ENCODE results near the gene BBX.

BBX gene

DNA sequence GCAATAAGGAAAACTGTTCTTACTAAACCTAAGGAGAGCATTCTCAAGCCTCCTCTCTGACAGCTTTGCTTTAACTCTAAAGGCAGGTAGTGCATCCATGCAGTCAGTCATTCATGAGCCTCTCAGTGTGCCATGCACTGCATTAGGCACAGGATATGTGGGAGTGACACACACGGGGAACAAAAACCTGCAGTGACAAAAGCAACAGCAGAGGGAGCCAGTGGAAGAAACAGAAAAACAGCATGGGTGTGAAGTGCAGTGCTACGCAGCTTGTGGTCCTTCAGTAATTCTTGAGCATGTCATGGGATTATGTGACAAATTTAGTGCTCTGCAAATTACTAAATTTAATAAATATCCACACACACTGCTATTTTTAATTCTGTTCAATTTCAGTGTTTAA lies 230.7 kb downstream of the BBX start:
- in situ Hi-C loops (cut with MboI; ENCODE audit: low pct_unique_long_range_greater_than_20kb, low sequenced_read_pairs, unreplicated experiment) = no loop called here
- TF ChIP-seq, protein P1, sequence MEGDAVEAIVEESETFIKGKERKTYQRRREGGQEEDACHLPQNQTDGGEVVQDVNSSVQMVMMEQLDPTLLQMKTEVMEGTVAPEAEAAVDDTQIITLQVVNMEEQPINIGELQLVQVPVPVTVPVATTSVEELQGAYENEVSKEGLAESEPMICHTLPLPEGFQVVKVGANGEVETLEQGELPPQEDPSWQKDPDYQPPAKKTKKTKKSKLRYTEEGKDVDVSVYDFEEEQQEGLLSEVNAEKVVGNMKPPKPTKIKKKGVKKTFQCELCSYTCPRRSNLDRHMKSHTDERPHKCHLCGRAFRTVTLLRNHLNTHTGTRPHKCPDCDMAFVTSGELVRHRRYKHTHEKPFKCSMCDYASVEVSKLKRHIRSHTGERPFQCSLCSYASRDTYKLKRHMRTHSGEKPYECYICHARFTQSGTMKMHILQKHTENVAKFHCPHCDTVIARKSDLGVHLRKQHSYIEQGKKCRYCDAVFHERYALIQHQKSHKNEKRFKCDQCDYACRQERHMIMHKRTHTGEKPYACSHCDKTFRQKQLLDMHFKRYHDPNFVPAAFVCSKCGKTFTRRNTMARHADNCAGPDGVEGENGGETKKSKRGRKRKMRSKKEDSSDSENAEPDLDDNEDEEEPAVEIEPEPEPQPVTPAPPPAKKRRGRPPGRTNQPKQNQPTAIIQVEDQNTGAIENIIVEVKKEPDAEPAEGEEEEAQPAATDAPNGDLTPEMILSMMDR (IDR thresholded peaks at IDR 0.05; ENCODE audit: extremely low read depth, insufficient read depth, missing control alignments) = peak; percentile 47
- no peak for DNase-seq (ENCODE audit: low spot score)

DNA sequence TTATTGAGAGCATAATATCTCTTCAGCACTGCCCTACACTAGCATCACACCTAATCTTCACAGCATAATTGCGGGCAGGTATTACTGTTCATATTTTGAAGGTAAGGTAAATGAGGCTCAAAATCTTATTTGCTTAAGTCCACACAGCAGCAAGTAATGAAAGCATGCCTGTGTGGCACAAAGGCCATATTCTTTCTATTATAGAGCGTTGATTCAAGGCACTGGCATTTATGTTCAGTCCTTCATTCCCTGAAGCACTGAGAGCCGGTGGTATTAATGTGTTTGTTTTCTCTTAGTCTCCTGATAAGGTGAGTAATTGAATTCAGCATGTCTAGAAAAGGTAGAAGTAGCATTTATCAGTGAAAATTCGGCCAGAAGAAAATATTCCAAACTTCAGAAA lies 231.2 kb downstream of the BBX start:
- no peak for DNase-seq (ENCODE audit: low spot score)
- in situ Hi-C loops (cut with MboI; ENCODE audit: low pct_unique_long_range_greater_than_20kb, low sequenced_read_pairs, unreplicated experiment) = no loop called here
- TF ChIP-seq, protein P1 (IDR thresholded peaks at IDR 0.05; ENCODE audit: extremely low read depth, insufficient read depth, missing control alignments) = no peak

DNA sequence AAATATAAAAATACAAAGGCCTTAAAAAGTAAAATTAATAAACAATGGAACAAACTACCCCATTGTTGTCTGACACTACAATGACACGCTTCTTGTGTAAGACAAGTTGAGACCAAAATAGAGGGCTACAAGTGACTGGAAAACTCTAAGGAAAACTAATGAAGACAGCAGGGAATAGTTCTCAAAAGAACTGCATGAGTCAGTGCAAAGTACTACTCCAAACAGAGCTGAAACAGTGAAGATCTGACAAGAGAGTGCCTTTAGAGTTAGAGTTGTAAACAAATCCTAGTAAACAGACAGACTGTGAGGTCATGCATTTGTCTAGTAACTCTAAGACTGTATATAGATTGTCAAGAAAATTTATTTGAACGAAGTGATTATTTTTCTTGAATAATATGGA lies 233.9 kb downstream of the BBX start:
- TF ChIP-seq, protein P1 (IDR thresholded peaks at IDR 0.05; ENCODE audit: extremely low read depth, insufficient read depth, missing control alignments) = no peak
- no peak for DNase-seq (ENCODE audit: low spot score)
- in situ Hi-C loops (cut with MboI; ENCODE audit: low pct_unique_long_range_greater_than_20kb, low sequenced_read_pairs, unreplicated experiment) = no loop called here

DNA sequence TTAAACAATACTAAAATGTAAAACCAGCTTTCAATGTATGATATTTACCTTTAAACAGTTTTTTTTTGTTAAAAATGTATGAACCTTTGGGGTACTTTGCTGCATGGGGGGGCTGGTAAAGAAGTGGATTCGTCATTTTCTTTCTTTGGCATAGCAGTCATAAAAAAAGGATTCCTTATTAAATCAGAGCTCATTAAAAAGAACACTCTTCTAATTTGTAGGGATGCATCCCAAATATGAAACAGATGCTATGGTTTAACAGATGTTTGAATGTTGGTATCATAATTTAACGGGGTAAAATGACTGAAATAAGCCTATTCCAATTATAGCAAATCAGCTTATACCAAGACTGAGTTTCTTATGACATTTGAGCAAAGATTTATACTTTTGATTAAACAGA lies 234.4 kb downstream of the BBX start:
- TF ChIP-seq, protein P1 (IDR thresholded peaks at IDR 0.05; ENCODE audit: extremely low read depth, insufficient read depth, missing control alignments) = no peak
- DNase-seq (ENCODE audit: low spot score) = no peak
- in situ Hi-C loops (cut with MboI; ENCODE audit: low pct_unique_long_range_greater_than_20kb, low sequenced_read_pairs, unreplicated experiment) = no loop called here

DNA sequence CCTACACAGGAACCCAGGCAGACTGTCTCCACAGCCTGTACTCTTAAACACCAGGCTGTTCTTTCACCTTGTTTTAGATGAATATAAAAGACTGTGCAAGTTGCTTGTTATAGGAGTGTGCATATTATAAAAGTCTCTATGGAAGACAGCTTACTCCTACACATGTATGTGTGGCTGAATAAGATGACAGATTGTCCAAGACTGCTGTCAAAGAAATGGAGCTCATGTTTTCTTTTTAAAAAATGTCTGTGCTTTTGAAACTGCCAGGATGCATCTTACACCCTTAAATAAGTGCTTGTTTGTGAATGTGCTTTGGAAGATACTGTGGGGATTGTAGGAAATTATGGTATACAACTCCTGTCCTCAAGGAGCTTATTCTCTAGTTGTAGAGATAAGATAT lies 237.4 kb downstream of the BBX start:
- no peak for DNase-seq (ENCODE audit: low spot score)
- in situ Hi-C loops (cut with MboI; ENCODE audit: low pct_unique_long_range_greater_than_20kb, low sequenced_read_pairs, unreplicated experiment) = no loop called here
- TF ChIP-seq, protein P1 (IDR thresholded peaks at IDR 0.05; ENCODE audit: extremely low read depth, insufficient read depth, missing control alignments) = no peak

DNA sequence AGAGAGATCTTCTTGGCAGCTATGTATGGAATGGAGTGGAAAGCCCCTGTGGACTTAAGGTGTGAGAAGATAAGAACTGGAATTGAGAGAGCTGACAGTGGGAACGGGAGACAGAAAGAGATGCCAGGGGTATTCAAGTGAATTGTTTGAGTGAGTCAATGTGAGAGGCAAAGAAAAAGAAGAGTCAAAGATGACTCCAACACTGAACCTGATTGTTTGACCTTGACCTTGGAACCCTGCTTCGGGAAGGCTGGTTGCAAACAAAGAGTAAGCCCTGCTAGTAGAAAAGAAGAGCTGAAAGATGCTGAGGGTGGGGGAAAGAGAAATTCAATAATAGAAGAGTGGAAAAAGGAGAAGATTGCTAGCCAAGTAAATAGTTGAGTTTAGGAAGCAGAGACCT lies 238.6 kb downstream of the BBX start:
- in situ Hi-C loops (cut with MboI; ENCODE audit: low pct_unique_long_range_greater_than_20kb, low sequenced_read_pairs, unreplicated experiment) = no loop called here
- DNase-seq (ENCODE audit: low spot score) = no peak
- TF ChIP-seq, protein P1 (IDR thresholded peaks at IDR 0.05; ENCODE audit: extremely low read depth, insufficient read depth, missing control alignments) = no peak

DNA sequence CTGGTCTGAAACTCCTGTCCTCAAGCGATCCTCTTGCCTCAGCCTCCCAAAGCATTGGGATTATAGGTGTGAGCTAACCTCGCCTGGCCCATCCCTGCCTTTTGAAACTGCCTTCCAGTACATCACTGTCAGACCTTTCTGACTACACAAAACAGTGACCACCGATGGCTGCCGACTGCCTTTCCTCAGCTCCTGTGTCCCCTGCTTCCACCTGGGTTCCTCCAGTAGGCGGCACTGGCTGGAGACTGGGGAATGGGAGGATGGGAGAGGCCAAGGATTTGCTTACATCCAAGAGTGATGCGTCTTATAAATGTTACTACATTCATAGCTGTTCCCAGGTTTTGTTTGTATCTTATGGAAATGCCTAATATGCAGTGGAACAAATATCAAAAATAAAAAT lies 242.8 kb downstream of the BBX start:
- in situ Hi-C loops (cut with MboI; ENCODE audit: low pct_unique_long_range_greater_than_20kb, low sequenced_read_pairs, unreplicated experiment) = no loop called here
- DNase-seq (ENCODE audit: low spot score) = no peak
- TF ChIP-seq, protein P1 (IDR thresholded peaks at IDR 0.05; ENCODE audit: extremely low read depth, insufficient read depth, missing control alignments) = no peak
